NOMO-1 treated with dmso at 0.1 percent for 144 hours (cell line): ENCODE data around the gene CREBZF.

Source experiments
- DNase-seq: peaks from one replicate; lab custom pipeline; 2025; ENCODE audit not compliant: unreplicated experiment; lab: John Stamatoyannopoulos, UW

CREBZF gene, protein sequence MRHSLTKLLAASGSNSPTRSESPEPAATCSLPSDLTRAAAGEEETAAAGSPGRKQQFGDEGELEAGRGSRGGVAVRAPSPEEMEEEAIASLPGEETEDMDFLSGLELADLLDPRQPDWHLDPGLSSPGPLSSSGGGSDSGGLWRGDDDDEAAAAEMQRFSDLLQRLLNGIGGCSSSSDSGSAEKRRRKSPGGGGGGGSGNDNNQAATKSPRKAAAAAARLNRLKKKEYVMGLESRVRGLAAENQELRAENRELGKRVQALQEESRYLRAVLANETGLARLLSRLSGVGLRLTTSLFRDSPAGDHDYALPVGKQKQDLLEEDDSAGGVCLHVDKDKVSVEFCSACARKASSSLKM

GRCh38 chr11:85664615-85665481 lies at the start of gene CREBZF:
CREBZF (minus strand) TSS chr11:85665129; CDS start chr11:85664875, 254 bp downstream.
- DNase-seq: peak; percentile 93

- no peak for DNase-seq
Observed at GRCh38 chr11:85712953-85713352, 48.0 kb upstream of the CREBZF start.

- DNase-seq: no peak
Observed at GRCh38 chr11:85710917-85711316, 46.0 kb upstream of the CREBZF start.

- no peak for DNase-seq
Observed at GRCh38 chr11:85709941-85710702, 45.2 kb upstream of the CREBZF start.

DNA sequence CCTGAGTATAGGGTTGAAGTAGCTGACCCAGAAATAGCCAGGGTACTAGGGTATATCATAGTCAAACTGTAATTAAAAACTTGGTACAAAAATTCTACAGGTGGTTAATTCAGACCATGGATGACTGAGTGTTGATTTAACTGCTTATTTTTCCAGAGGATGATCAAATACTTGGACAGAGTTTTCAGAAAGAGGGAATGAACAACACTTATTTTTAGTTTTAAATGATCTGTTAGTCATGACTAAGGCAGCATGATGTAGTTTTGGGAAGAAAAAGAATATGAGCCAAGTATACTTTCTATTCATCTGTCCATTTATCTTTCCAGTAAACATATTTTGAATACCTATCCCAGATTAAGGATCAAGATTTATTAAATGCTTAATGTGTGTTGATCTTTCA lies 40.9 kb upstream of the CREBZF start:
- no peak for DNase-seq

DNA sequence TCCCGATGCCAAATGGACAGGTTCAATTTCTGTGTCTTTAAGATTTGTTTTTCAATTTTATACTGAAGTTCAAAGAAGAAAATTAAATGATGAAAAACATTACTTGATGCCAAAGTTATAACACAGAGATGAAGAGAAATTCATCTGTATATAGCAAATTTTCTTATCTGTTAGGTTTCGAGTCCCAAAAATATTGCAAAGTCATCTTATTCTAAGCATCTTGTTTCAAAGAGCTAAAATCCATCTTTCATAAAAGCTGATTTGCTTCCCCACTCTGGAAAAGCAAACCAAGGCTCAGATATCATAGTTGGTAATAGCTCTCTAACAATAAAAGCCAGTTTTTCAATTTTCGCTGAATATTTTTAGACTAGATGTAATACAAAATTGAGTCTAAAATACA lies 40.0 kb upstream of the CREBZF start:
- DNase-seq: no peak

DNA sequence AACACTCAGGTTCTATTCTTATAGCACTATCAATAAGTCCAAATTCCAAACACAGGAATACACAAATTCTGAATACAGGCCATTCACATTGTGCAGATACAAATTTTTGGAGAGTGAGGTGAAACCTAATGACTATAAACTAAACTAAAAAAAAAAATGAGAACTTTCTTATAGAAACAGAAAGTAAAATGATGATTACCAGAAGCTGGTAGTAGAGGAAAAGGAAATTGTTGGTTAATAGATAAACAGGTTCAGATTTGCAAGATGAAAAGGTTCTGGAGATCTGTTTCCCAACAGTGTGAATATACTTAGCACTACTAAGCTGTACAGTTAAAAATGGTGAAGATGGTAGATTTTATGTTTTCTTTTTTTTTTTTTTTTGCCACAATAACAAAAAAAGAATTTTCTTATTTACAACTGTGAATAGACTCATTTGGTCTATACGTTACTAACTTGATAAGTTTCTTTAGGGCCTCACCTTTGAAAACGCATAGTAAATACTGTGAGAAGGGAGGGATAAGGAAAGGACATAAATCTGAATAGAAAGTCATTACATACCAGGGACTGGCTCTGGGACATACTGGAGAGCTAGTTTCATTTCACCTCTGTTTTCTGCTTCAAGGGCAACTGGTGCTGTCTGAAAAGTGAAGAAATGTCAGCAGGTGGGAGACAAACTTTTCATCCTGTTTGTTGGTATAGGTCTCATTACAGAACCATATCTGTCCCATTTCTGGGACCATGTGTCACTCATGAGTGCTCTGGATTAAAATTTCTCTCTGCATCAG lies 35.2 kb upstream of the CREBZF start:
- DNase-seq: no peak

DNA sequence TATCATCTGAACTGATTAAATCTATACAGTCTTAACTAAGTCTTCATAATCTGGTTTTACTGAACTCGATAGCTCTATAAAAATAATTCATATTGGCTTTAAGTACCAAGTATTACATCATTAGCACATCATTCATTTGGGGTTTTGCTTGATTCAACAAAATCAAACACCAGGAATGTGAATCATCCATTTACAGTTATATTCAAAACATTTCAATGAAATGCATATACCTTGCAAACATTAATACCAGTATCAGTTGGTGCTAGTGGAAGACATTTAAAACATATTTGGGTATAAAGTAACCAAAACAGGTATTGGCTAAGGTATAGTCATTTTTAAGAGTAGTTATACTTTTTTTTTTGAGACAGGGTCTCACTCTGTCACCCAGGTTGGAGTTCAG lies 33.3 kb upstream of the CREBZF start:
- no peak for DNase-seq

GRCh38 chr11:85697747-85698146 lies 32.8 kb upstream of the CREBZF start:
- DNase-seq: no peak

DNA sequence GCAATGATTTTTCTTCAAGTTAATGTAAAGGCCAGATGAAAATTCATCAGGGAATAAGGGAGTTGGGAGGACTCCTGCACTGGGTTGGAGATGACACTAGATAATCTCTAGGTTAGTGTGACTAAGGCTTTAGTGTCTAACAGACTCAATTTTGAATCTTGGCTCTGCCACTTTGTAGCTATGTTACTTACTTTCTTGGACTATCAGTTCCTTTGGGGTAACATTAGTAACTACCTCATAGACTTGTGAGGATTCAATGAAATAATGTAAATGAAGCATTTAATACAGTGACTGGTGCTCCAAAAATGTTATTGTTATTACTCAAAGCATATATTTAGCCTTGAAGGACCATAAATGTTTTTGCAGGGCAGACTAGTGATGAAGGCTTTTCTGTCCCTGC lies 30.6 kb upstream of the CREBZF start:
- no peak for DNase-seq

GRCh38 chr11:85694385-85694980 lies 29.6 kb upstream of the CREBZF start:
- no peak for DNase-seq

GRCh38 chr11:85685820-85686459 lies 21.0 kb upstream of the CREBZF start, which contains the start of gene CCDC89:
CCDC89 (minus strand) TSS chr11:85686195; CDS start chr11:85686130, 65 bp downstream.
- no peak for DNase-seq

GRCh38 chr11:85685125-85685819 lies 20.3 kb upstream of the CREBZF start:
- DNase-seq: no peak

GRCh38 chr11:85682330-85683305 lies 17.7 kb upstream of the CREBZF start:
- no peak for DNase-seq

DNA sequence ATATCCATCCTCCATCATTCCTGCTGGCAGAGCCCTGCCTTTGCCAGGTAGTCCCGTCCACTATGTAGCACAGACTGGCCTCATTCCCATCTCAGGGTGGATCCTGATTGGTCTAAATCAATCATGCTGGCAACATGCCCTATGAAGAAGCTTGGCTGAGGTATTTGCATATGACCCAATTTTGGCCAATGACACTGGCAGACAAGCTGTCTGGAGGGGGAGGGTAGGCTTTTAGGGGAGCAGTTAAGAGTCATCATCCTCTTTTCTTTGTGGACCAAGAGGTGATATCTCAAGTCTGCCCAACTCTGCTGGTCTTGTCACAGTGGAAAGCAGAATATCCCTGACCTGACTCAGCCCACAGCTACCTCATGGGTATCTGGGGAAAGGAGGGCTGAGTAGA lies 16.0 kb upstream of the CREBZF start:
- DNase-seq: no peak

DNA sequence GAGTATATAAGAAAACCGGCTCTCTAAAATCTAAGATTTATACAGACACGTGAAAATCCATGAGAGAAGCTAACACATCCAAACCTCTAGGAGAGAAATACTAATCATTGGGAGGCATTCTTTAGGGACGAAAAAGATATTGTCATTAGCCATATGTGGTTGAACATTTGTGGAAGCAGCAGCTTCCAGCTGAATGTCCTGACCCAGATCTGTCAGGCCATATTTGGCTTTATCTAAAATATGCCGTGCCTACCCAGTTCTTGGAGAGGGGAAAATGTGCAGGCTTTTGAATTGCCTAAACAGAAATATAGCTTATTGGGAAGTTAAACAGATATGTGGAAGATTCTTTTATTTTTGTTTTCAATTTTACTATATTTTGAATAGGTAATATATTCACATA lies 14.6 kb upstream of the CREBZF start:
- no peak for DNase-seq

GRCh38 chr11:85673393-85673792 lies 8.5 kb upstream of the CREBZF start:
- DNase-seq: no peak
